Measurements from ENCODE around the gene B3GALT2. TPM values are rescaled to one million over a fixed set of nuclear protein-coding genes. Genes with fewer than 3 reads are reported as not detected.

Gene B3GALT2
- total and polyA plus RNA-seq, 2 of the 8 experiments (the other 6 are each of a cell fraction or from before 2014, with no cell fraction given) = not detected

DNA sequence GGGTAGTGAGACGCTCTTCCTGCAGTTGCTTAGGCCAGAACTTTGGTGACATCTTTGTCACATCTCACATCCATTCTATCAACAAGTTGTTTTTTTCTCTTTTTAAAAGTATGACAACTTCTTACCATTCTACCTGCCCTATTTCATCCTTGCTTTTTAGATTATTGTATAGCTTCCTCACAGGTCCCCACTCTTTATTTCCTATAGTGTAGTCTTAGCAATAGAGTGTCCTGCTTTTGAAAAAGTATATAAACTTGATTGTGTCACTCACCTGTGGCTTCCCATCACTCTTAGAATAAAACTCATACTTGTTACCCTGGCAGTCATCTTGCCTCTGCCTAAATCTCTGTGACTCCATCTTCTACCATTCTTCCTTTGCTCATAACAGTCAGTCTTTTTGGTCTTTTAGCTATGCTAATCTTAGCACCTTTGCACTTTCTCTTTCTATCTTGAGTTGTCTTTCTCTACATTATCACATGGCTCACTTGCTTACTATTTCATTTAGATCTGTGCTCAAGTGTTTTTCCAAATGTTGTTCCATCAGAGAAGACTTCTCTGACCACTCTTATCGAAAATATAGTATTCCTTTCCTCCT, 55.0 kb downstream of the B3GALT2 start:
- H2BK120ac ChIP-seq (replicated peaks; ENCODE audit: low read depth, low read length) = no peak overlapping the region
- no peak overlapping the region for H3K23ac ChIP-seq (ENCODE audit: insufficient read length)
- no peak overlapping the region for H4K5ac ChIP-seq (ENCODE audit: insufficient read length, low read depth, low read length)
- H3K14ac ChIP-seq (ENCODE audit: insufficient read length) = no peak overlapping the region
- H3K79me2 ChIP-seq (ENCODE audit: control insufficient read depth in 1 of 2, insufficient read depth in 2 of 2, low read length in 2 of 2) = peaks cover 0 to 58% of the 10 kb centered on the region in 2 experiments; a peak in 2 of 4 replicates
- no peak overlapping the region for H3K56ac ChIP-seq (replicated peaks; ENCODE audit: insufficient read length, low read depth, low read length)
- H2AFZ ChIP-seq (ENCODE audit: low read length) = no peak overlapping the region
- H2BK20ac ChIP-seq (ENCODE audit: low read length) = no peak overlapping the region
- H3K4ac ChIP-seq (replicated peaks; ENCODE audit: insufficient read length, low read depth, low read length) = no peak overlapping the region
- H3K4me1 ChIP-seq (replicated peaks in 1 of 4; ENCODE audit: control insufficient read depth in 3 of 4, insufficient read depth in 4 of 4, low read length in 3 of 4) = no peaks in the 10 kb centered on the region
- H4K91ac ChIP-seq (replicated peaks; ENCODE audit: insufficient read length, low read length) = no peak overlapping the region
- no peak overlapping the region for H3K4me3 ChIP-seq (ENCODE audit: extremely low read depth in 1 of 4, insufficient read depth in 2 of 4, low read depth in 3 of 4, low read length in 4 of 4)
- no peaks in the 10 kb centered on the region for H3K27me3 ChIP-seq (replicated peaks in 1 of 4; ENCODE audit: control insufficient read depth in 3 of 4, extremely low read depth in 1 of 4, insufficient read depth in 3 of 4, low read length in 3 of 4)
- H2BK12ac ChIP-seq (ENCODE audit: low read depth, low read length) = no peak overlapping the region
- H3K27ac ChIP-seq (ENCODE audit: low read depth, low read length) = no peak overlapping the region
- H3K36me3 ChIP-seq (ENCODE audit: control insufficient read depth in 2 of 4, insufficient read depth in 4 of 4, low read length in 3 of 4) = peaks cover 2 to 44% (median 29%) of the 10 kb centered on the region in 4 experiments; a peak in 6 of 8 replicates
- H3K18ac ChIP-seq (ENCODE audit: extremely low read depth, low read length) = no peak overlapping the region
- CTCF ChIA-PET (ENCODE audit: partially characterized antibody) = interaction anchor here (1.0 kb wide), 1 partner anchor 8 kb away, joined by 3 read pairs; no protein-coding TSS in a partner anchor
- no peak overlapping the region for H3K4me2 ChIP-seq (ENCODE audit: insufficient read depth in 1 of 2, low read depth in 2 of 2, low read length in 2 of 2)
- no peaks in the 10 kb centered on the region; the same call in 1 of the 2 replicates for H3K79me1 ChIP-seq (ENCODE audit: low read depth, low read length)
- no peak for FAIRE-seq
- no peak overlapping the region for H4K8ac ChIP-seq (ENCODE audit: extremely low read depth, insufficient read depth, low read length)
- H2BK5ac ChIP-seq (ENCODE audit: low read depth, low read length) = no peak overlapping the region
- POLR2A ChIA-PET (ENCODE audit: partially characterized antibody) = no interaction called here
- no peak for DNase-seq (ENCODE audit: low read depth in 1 of 2, low spot score in 2 of 2)
- H3K9ac ChIP-seq (replicated peaks in 1 of 4; ENCODE audit: extremely low read depth in 1 of 4, low read depth in 3 of 4, low read length in 3 of 4) = no peak overlapping the region
- H4K20me1 ChIP-seq (replicated peaks in 1 of 2; ENCODE audit: control insufficient read depth in 1 of 2, insufficient read depth in 2 of 2, low read length in 2 of 2) = no peaks in the 10 kb centered on the region
- no peaks in the 10 kb centered on the region for H3K9me3 ChIP-seq (ENCODE audit: insufficient read depth in 2 of 2, low read depth in 1 of 2, low read length in 1 of 2)
- H2AK5ac ChIP-seq (ENCODE audit: low read depth, low read length) = no peak overlapping the region
- no peaks in the 10 kb centered on the region; the same call in 1 of the 2 replicates for H3K23me2 ChIP-seq (ENCODE audit: low read depth, low read length)
- no peak overlapping the region for H2BK15ac ChIP-seq (ENCODE audit: low read length)
- WGBS, 2 experiments (ENCODE audit: extremely low coverage in 1 of 2, insufficient coverage in 1 of 2, insufficient read length in 1 of 2, insufficient replicate concordance in 2 of 2, low coverage in 1 of 2, low lambda C conversion rate in 2 of 2, missing lambda C conversion rate in 1 of 2) = 91% methylated on average over 2 of the region's 2 CpGs; no CpG with 5 or more reads in 1 of the 2 experiments
- TF ChIP-seq TAF7 (optimal IDR thresholded peaks at IDR 0.05; ENCODE audit: borderline replicate concordance, low read depth, low read length) (no peak), SIRT6 (IDR thresholded peaks at IDR 0.05; ENCODE audit: low read length) (no peak), CBX8 (IDR thresholded peaks at IDR 0.05; ENCODE audit: borderline replicate concordance, low read depth, low read length) (no peak), YY1 (IDR thresholded peaks at IDR 0.05; ENCODE audit: low read depth, low read length) (no peak), JUND (IDR thresholded peaks at IDR 0.05; ENCODE audit: low read length) (no peak), NRF1 (IDR thresholded peaks at IDR 0.05; ENCODE audit: low read depth, low read length) (no peak), GABPA (IDR thresholded peaks at IDR 0.05; ENCODE audit: borderline replicate concordance, insufficient read depth, low read length) (no peak), SUZ12 (IDR thresholded peaks at IDR 0.05; ENCODE audit: low read length) (no peak), BCL11A (IDR thresholded peaks at IDR 0.05; ENCODE audit: low read depth in 2 of 2, low read length in 2 of 2) (no peak), SP4 (IDR thresholded peaks at IDR 0.05; ENCODE audit: low read length) (no peak), EZH2 (IDR thresholded peaks at IDR 0.05; ENCODE audit: low read depth, low read length, severe bottlenecking) (no peak), ATF3 (IDR thresholded peaks at IDR 0.05; ENCODE audit: insufficient read depth, low read depth, low read length) (no peak), KDM4A (IDR thresholded peaks at IDR 0.05; ENCODE audit: low read depth, low read length, severe bottlenecking) (no peak), POLR2AphosphoS5 (IDR thresholded peaks at IDR 0.05; ENCODE audit: low read depth, low read length) (no peak)
